SH-SY5Y (cell line): Measurements from ENCODE around the gene MVK.

Experiments used
- GATA2 ChIP-seq: IDR thresholded peaks from 2 replicates; pipeline ENCODE4 v1.6.1; 2011; ENCODE audit warnings: mild to moderate bottlenecking, low read depth, low read length
- GATA3 ChIP-seq: IDR thresholded peaks from 2 replicates; pipeline ENCODE4 v1.6.1; 2011; ENCODE audit warnings: low read depth, mild to moderate bottlenecking, low read length, moderate library complexity

DNA sequence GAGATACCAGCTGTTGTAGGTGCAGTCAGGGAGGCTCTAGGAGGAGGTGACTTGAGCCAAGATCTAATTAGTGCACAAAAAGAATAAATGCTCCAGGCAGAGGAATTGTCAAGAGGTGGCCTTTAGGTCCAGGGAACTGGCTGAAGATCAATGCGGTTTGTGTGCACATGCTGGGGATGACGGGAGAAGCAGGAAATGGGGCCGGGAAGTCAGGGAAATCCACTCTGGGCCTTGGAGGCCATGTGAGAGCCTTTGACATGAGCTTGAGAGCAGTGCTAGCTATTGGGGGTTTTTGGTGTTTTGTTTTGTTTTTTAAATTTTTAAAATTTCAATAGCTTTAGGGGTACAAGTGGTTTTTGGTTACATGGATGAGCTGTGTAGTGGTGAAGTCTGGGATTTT is 67.4 kb downstream of the MVK start:
- TF ChIP-seq GATA3 (no peak), GATA2 (no peak)
